Raji (cell line): ENCODE results near the gene JMJD8.
A peak's percentile ranks its signal among the peaks of the same experiment; 100 is the strongest.

ENCODE experiments used
- POLR2A ChIP-seq: IDR thresholded peaks from 2 replicates; pipeline ENCODE4 v1.6.1; 2011; ENCODE audit warnings: low read depth, low read length, control low read depth; ENCODE audit not compliant: insufficient read depth

Gene JMJD8

DNA sequence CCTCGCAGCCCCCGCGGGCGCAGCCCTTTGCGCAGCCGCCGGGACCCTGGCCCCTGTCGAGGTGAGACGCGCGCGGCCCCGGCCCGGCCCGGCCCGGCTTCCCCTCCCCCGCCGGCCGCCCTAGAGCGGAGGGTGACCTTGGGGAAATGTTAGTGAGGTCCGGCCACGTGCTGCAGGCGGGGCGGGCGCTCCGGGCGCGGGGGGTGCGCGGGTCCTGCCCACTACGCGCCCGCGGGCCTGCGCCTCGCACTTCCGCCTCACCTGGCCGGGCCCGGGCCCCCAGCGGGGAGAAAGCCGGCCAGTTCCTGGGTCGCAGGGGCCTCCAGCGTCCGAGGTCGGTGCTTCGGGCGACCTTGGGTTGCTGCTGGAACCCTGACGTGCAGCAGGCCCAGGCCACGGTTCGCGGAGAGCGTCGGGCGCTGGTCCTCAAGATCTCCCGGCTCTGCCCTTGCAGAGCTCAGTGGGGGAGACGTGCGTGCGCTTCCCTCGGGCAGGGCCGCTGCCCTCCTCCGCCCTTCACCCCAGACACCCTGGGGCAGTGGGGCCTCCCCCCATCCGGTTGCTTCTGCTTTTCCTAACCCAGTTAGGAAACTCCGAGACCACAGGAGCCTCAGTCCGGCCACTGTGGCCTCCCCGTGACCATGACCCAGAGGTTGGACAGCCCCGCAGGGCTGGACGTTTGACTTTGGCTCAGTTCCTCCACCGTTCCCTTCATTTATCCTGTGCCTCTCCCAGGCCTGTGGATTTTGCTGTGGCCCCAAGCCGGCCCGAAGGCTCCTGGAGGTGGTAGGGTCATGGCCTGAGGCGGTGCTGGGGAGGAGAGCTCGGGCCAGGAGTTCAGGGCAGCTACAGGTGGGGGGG, 41.7 kb downstream of the JMJD8 start:
- TF ChIP-seq POLR2A, result no peak

DNA sequence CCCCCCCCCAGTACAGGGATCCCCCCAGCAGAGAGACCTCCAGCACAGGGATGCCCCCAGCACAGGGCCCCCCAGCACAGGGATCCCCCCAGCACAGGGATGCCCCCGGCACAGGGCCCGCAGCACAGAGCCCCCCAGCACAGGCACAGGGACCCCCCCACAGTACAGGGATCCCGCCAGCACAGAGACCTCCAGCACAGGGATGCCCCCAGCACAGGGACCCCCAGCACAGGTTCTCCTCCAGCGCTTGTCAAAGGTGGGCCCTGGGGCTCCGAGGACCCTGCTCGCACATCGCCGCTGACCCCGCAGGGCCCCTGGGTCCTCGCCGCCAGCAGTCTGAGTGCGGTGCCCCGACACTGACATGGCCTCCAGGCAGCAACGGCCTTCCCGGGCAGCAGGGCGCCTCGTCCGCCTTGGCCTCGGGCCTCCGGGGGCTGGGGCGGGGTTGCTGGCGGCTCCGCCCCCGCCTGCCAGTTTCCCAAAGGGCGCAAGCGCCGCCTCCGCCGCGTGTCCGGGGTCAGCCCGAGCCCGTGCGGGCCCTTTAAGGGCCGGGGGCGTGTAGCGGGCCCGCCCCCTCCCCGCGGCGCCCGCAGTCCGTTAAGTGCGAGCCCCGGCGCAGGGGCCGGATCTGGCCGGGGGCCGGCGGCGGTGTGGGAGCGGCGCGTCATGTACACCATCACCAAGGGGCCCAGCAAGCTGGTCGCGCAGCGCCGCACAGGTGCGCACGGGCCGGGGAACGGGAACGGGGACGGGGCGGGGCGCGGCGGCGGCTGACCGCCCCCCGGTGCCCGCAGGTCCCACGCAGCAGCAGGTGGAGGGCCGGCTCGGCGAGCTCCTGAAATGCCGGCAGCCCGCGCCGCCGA, 42.6 kb downstream of the JMJD8 start, which contains the start of gene MCRIP2:
Gene MCRIP2 (plus strand): TSS at position 503 of the 863 bp plus-strand sequence. CDS start 164 bp downstream, at position 667.
- peak; percentile 92 for TF ChIP-seq POLR2A

DNA sequence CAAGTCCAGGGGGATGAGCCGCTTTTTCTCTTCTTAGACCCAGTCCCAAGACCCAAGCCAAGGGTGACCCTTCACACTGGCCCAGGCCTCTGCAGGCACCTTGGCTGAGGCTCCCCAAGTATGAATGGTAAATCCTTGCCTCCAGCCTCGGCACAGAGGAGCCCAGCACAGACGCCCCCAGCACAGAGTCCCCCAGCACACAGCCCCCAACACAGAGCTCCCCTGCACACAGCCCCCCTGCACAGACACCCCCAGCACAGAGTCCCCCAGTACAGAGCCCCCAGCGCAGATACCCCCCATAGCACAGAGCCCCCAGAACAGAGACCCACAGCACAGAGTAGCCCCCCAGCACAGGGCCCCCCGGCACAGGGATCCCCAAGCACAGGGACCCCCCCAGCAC, 43.5 kb downstream of the JMJD8 start:
- TF ChIP-seq POLR2A, result no peak

DNA sequence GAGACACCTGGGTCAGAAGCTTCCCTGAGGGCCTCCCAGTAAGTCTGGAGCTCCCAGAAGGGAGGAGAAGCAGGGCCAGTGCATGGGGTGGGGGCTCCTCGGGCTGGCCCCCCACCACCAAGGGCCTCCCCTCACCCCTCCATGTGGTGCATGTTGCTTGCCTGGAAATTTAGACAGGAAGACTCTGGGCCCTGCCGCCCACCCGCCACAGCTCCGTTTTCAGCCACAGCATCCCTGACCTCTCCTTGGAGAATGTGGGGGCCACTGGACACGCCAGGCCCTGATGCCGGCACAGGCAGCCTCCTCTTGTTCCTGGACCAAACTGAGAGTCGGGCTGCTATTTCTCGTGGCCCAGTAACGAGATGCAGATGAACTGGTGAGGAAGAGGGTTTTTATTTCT, 45.3 kb downstream of the JMJD8 start:
- 0 out of 2 replicates have a peak, but pooled peaks have one; percentile 4 for TF ChIP-seq POLR2A

DNA sequence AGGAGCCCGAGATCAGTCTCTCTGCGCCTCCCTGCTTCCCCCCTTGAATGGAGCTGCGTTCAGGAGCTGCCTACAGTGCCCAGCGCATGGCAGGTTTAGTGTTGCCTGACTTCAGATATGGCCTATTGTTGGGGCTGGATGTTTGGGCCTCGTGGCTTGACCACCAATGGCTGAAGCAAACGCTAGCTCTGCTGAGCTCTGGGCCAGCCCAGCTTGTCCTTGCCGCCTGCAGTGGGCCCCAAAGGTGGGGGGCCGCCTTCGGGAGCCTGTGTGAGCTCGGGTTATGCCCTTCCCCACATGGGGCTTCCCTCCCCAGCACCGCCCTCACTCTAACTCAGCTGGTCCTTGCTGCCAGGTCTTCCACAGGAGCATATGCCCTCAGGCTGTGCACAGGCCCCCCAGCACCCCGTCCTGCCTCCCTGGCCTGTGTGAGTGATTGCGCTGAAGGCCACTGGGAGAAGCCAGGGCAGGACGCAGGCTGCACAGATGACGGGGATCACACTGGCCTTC, 46.0 kb downstream of the JMJD8 start:
- TF ChIP-seq POLR2A, result no peak

DNA sequence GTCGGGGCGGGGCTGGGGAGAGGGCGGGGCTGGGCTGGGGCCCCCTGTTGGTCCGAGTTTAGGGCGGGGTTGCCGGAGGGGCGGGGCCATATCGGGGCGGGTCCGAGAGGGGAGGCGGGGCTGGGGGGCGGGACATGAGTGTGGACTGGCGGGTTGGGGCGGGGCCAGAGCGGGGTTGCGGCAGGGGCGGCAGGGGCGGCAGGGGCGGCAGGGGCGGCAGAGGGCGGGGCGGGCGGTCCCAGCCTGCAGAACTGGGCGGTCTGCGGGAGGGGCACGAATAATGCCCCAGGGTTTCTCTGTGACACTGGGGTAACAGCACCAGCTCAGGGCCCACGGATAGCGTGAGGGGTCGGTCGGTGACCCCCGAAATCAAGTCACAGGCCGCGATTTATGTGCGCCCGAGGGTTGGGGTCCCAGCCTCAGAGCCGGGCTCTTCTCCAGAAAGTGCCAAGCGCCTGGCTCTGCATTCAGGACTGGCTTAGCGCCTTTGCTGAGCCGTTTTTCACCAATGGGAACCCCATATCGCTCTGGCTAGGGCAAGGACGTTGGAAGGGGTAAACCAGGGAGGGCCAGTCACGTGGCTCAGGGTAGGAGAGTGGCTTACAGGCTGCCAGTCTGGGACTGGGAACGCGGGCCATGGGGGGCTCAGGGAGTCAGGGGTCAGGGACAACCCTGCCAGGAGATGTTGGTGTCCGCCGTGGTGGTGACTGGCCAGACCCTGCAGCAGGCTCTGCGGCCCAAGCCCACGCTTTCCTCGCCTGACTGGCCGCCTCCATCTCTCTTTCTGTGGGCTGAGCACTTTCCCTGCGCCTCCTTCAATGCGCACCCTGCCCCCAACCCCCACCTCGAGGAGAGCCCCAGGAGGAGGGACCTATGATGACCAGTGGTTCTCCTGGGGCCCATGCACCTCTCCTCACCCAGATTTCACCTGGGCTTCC, 46.8 kb downstream of the JMJD8 start:
- no peak for TF ChIP-seq POLR2A

DNA sequence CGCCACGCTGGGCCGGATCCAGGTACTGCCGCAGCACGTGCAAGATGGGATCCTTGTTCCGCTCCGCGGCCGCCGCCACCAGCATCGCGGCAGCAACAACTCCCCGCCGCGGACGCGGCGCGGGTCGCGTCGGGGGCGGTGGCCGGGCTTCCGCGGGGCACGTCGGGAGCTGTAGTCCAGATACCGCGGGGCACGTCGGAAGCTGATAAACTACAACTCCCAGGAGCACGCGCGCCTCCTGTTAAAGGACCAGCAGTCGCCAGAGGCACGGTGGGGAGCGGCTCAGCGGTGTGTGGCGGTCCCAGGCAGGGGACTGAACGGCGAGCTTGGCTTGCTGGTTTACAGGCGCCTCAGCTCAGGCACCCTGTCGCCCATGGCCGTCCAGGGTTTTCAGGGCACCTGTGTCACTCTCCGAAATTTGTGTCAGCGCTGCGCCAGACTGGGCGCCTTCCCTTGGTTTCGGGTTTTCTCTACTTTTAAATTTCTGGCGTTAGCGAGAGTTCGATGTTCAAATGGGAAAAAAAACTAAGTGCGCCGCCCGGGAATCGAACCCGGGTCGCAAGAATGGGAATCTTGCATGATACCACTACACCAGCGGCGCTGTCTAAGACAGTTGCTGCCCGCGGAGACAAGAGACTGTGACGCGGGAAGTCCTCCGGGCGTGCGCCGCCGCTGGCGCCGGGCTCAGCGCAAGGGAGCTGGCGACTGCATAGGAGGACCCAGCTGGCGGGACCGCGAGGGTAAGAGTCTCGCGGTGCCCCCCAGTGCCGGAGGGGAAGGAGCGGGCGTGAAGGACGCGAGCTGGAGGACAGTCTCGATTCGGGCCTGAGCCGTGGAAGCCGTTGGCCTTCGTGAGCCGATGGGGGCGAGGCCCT, 47.7 kb downstream of the JMJD8 start, which contains the start of gene METTL26:
Gene METTL26 (minus strand): TSS at position 100 of the 875 bp plus-strand sequence. CDS start 15 bp downstream, at position 85.
- peak; percentile 98 for TF ChIP-seq POLR2A

DNA sequence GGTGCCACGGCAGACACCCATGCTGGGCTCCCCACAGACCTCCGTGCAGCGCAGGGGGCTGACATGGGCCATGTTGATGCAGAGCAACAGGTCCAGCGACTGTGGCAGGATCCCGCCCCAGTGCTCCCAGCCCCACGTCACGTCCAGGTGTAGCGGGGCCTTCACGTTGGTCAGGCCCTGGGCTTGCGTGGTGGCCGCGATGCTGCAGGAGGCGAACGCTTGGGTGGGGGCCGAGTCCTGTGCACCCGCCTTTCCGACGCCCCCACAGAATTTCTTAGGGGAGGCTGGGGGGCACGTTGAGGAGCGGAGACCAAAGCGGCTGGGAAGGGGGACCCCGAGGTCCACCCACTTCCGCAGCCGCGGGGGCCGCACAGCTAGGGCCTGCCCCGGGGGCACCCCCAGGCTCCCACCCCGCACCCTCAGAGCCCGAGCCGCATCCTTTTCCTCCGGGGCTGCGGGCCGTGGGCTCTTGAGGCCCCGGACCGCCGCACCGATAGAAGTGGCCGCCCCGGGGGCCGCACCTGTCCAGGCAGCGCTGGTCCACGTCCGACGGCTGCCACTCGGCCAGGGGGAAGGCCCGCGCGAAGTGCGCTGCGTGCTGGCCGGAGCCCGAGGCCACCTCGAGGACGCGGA, 48.4 kb downstream of the JMJD8 start:
- no peak for TF ChIP-seq POLR2A

DNA sequence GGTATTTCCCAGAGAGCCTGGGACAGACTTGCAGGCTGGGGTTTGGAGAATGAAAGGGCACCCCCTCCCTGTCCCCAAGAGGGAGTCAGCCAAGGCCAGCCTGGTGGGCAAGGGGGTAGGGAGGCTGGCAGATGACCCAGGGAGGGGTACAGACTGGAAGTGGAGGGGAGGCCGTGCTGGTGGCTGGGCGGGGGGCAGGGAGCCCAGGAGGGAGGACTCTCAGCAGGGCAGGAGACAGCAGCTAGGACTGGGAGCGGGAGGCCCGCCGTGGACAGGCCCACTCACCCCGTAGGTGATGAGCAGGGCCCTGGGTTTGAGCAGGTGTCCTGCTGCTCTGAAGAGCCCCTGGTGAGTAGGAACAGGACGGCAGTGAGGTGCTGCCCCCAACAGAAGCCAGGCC, 49.1 kb downstream of the JMJD8 start:
- no peak for TF ChIP-seq POLR2A

DNA sequence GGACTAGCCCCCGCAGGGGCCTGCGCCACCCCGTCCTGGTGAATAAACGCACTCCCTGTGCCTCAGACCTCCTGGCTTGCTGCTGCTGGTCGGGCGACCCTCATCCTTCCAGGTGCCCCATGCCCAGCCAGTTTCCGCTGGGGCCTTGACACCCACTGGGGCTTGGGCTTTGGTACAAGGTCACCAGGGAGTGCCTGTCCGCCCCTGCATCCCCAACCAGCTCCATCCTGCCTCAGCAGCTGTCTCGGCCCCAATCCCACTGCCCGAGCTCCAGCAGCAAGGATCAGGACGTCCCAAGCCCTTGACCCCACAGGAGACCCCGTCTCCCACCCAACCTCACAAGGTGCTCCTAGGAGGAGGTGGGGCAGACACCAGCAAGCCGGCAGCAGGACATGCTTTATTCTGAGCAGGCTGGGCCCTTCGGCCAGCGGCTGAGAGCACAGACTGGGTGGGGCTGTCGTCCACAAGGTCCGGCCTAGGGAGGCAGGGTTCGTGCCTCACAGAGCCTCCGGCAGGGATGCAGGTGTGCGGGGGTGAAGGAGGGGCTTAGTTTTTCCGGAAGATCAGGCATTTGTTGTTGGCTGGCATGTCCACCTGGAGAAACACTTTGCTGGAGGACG, 50.0 kb downstream of the JMJD8 start:
- TF ChIP-seq POLR2A, result no peak

DNA sequence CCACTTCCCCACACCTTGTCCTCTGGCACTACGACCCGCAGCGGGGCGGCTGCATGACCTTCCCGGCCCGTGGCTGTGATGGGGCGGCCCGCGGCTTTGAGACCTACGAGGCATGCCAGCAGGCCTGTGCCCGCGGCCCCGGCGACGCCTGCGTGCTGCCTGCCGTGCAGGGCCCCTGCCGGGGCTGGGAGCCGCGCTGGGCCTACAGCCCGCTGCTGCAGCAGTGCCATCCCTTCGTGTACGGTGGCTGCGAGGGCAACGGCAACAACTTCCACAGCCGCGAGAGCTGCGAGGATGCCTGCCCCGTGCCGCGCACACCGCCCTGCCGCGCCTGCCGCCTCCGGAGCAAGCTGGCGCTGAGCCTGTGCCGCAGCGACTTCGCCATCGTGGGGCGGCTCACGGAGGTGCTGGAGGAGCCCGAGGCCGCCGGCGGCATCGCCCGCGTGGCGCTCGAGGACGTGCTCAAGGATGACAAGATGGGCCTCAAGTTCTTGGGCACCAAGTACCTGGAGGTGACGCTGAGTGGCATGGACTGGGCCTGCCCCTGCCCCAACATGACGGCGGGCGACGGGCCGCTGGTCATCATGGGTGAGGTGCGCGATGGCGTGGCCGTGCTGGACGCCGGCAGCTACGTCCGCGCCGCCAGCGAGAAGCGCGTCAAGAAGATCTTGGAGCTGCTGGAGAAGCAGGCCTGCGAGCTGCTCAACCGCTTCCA, 50.6 kb downstream of the JMJD8 start:
- TF ChIP-seq POLR2A, result no peak
